Stimulated activated CD8-positive, alpha-beta memory T cell treated with anti-CD3 and anti-CD28 coated beads, Interleukin-15, amount 100 ng/mL, for 24 hours (primary cell): ENCODE measurements around the gene GTPBP1.

Experiments
- DNase-seq: peaks from one replicate; pipeline ENCODE4 v3.0.0-alpha.2; 2020; ENCODE audit warnings: low read depth

GTPBP1 gene

DNA sequence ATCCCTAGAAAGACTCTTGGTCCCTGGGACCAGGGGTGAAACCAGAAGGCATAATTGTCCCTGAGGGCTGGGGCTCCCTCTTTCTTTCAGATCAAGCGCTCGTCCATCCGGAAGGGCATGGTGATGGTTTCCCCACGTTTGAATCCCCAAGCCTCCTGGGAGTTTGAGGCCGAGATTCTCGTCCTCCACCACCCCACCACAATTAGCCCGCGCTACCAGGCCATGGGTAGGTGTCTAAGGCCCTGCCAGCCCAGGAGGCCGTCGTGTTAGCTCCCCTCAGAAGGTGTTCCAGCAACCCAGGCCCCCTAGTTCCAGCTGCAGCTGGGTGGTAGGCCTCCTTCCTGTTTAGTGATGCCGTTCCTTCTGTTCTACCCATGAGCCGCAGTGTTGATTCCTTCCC is 21.4 kb downstream of the GTPBP1 start:
- no peak for DNase-seq

DNA sequence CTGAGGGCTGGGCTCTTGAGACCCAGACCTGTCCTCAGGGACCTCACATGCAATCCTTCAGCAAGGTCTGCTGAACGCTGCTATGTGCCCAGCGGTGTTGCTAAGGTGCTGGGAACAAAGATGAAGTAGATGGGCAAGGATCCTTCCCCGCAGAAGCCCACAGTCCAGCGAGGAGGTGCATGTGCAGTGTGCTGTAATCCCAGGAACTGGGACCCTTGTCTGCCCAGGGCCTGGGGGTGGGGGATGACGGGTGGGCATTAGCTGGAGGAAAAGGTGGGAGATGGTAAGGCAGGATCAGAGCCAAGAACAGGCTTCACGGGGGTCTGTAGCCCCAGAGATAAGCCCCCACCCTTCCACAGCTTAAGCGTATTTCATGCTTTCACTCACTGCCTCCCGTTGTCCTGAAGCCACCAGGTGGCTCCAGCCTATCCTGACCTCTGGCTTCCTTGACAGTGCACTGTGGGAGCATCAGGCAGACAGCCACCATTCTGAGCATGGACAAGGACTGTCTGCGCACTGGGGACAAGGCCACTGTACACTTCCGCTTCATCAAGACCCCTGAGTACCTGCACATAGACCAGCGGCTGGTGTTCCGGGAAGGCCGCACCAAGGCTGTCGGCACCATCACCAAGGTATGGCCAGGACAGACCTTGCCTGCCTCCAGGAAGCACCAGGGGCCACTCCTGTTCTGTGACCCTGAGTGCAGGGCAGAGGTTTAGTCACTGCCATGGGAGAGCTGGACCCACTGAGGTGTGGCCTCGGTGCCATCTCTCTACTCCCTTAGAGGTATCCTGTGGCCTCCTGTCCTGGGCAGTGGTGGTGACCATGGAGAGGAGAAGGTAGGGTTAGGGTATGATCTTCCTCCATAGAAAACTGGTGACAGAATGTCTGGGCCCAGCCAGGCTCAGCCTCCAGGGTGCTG is 22.0 kb downstream of the GTPBP1 start:
- no peak for DNase-seq

DNA sequence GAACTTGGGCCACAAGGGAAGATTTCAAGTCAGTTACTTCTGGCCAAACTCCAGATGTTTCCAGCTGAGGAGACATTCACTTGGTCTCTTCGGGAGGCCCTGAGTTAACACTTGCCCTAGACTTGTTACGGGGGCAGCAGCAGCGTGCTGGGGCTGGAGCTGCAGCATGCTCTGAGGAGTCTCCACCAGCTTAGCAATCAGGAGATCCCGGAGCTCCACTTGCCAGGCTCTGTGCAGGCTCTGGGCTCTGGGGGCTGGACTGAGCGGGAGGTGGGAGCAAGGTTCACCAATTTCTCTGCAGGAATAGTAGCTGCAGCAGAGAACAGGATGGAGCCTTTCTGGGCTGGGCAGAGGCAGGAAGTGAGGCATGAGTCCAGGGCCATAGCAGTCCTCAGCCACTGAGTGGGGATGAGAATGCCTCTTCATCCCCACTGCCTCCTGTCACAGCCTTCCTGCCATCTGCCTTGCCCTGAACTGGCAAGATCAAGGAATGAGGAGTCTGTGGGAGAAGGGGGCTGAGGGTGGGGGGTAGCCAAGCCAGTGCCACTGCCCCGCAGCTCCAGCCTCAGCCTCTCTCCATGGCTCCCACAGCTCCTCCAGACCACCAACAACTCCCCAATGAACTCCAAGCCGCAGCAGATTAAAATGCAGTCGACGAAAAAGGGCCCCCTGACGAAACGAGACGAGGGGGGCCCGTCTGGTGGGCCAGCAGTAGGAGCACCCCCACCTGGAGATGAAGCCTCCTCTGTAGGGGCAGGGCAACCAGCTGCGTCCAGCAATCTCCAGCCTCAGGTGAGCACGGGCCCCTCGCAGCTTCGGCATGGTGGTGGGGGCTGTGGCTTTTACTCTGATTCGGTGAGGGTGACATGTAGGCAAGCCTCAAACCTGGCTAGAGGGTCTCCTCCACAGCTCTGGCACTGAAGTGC is 23.4 kb downstream of the GTPBP1 start:
- DNase-seq, result no peak

GRCh38 chr22:38729946-38730345 is 24.2 kb downstream of the GTPBP1 start:
- no peak for DNase-seq

GRCh38 chr22:38730411-38730871 is 24.7 kb downstream of the GTPBP1 start:
- no peak for DNase-seq

GRCh38 chr22:38731703-38732161 is 26.0 kb downstream of the GTPBP1 start:
- DNase-seq, result no peak

DNA sequence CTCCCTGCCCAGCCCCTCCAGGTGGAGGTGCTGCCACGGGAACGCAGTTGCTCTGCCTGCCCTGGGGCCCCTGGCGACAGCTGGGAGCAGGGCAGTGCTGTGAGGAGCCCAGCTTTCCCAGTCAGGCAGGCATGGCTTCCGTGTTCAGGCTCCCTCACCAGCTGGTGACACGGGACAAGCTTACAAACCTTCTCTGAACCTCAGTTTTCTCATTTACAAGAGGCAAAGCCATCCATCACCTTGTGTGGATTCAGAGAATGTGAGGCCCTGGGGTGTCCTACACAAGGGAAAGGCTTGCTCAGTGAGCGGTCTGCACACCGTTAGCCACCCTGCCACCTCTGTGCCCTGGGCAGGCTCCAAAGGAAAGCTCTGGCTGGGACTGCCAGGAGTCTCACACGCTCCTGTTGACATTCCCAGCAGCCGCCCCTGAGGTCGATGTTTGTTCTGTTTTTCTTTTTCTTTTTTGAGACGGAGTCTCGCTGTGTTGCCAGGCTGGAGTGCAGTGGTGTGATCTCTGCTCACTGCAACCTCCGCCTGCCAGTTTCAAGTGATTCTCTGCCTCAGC is 26.6 kb downstream of the GTPBP1 start:
- DNase-seq, result no peak

DNA sequence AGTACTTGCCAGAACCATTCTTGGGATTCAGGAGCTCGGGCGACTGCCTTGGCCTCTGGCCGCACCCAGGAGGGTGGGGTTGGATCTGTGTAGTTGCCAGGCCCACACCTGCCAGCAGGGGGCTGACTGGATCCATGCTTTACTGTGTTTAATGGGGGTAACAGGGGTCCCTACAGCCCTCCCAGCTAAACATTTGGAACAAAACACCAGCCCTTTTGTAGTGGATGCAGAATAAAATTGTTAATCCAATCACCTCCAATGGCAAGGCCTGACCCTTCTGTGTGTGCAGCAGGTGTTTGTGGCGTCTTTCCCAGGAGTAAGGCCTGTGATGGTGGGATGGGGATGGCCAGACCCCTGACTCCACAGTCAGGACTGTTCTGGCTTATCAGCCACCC is 27.6 kb downstream of the GTPBP1 start:
- DNase-seq, result no peak

GRCh38 chr22:38733724-38734381 is 28.1 kb downstream of the GTPBP1 start:
- DNase-seq, result no peak

- no peak for DNase-seq
Measured at GRCh38 chr22:38734421-38735100, 28.8 kb downstream of the GTPBP1 start.

- no peak for DNase-seq
Measured at GRCh38 chr22:38735126-38735464, 29.4 kb downstream of the GTPBP1 start.

DNA sequence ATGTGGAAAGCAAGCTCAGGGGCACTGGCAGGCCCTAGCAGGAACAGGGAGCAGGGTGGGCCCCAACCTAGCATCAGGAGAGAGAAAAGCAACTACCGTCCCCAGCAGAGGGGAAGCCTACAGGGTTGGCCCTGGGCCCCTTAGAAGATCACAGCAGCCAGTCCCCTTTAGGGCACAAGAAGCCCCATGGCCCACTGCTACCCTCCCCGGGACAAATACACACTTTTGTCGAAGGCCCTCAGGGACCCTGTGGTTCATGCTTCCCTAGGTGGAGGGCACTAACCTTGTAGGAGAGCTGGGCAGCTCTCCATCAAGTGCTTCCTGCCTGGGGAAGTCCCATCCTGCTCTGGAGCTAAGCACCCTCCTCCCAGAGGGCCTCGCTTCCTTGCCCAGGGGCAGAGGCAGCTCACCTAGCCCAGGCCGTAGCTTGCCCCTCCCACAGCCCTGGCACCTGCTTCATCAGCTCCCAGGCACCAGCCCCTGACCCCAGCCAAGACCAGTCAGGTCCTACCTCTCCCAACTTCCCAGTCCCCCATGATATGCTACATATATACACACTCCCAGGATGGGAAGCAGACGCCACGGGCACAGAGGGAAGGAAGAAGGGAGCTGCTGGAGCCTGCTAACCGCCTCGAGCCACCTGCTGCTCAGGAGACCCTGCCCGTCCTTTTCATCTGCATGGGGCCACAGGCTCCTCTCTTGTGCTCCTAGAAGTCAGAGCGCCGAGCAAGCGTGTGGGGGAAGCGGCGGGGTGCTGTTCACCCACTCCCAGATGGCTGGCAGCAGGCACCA is 29.9 kb downstream of the GTPBP1 start:
- DNase-seq, result no peak

GRCh38 chr22:38736257-38736570 is 30.5 kb downstream of the GTPBP1 start:
- DNase-seq, result no peak

DNA sequence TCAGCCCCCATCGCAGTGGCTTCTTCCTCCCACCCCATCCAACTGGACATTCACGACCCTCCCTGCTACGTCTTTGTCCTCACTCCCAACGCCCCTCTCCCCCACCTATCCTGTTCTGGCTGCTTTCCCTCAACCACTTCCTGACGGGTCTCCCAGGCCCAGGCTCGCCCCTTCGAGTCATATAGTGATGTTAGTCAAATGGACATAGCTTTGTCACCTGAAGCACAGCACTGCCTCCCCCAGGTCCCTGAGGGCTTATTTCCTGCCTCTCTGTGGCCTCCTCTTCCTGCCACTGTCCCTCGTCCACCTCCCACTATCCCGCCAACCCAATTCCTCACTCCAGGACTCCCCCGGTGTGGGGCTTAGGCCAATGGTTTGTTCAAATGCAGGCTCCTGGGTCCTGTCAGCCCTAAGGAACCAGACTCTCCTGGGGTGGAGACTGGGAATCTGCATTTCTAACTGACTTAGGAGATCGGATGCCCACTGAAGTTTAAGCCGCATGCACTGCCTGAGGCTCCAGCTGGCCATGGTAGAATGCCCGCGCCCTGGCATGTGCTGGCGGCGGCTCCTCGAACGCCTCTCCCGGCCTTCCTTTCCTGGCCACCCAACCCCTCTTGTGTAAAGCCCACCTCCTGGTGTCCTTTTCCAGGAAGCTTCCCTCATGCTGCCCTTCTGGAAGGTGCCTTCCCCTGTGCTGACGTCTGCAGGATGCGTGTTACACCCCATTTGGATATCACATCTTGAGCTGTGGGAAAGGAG is 31.7 kb downstream of the GTPBP1 start:
- DNase-seq, result no peak

- no peak for DNase-seq
Measured at GRCh38 chr22:38738475-38739070, 32.8 kb downstream of the GTPBP1 start.

GRCh38 chr22:38739300-38740055 is 33.7 kb downstream of the GTPBP1 start:
- DNase-seq, result no peak

- DNase-seq, result no peak
Measured at GRCh38 chr22:38740116-38740723, 34.5 kb downstream of the GTPBP1 start.

GRCh38 chr22:38740754-38741153 is 35.0 kb downstream of the GTPBP1 start:
- no peak for DNase-seq
